HEK293 (cell line): Measurements from ENCODE around the gene TIE1.
A peak's percentile ranks its signal among the peaks of the same experiment; 100 is the strongest.

ENCODE experiments used
- CTCF ChIP-seq: fragments of 450-650 bp; formaldehyde crosslinking; IDR thresholded peaks from 2 replicates; pipeline ENCODE4 v1.5.1; 2016; ENCODE audit warnings: missing biosample characterization, missing genetic modification characterization
- KLF10 ChIP-seq: fragments of 450-650 bp; IDR thresholded peaks from 2 replicates; pipeline ENCODE4 v1.5.1; 2018; ENCODE audit warnings: missing biosample characterization, mild to moderate bottlenecking, missing genetic modification characterization
- SETDB1 ChIP-seq: IDR thresholded peaks from one replicate; pipeline ENCODE4 v1.6.1; 2017; ENCODE audit warnings: mild to moderate bottlenecking, low read length, moderate library complexity, mixed read lengths; ENCODE audit not compliant: insufficient read length
- YY1 ChIP-seq: fragments of 450-650 bp; formaldehyde crosslinking; IDR thresholded peaks from 2 replicates; pipeline ENCODE4 v1.5.1; 2018; ENCODE audit warnings: missing biosample characterization, missing genetic modification characterization
- ZBTB20 ChIP-seq: fragments of 450-650 bp; formaldehyde crosslinking; IDR thresholded peaks from 2 replicates; pipeline ENCODE4 v1.5.1; 2016; ENCODE audit warnings: missing biosample characterization, missing genetic modification characterization
- ZFP41 ChIP-seq: fragments of 450-650 bp; formaldehyde crosslinking; IDR thresholded peaks from 2 replicates; pipeline ENCODE4 v1.5.1; 2016; ENCODE audit warnings: missing biosample characterization, missing genetic modification characterization, borderline replicate concordance
- ZNF121 ChIP-seq: fragments of 450-650 bp; formaldehyde crosslinking; IDR thresholded peaks from 2 replicates; pipeline ENCODE4 v1.5.1; 2016; ENCODE audit warnings: missing biosample characterization, missing genetic modification characterization
- ZNF354C ChIP-seq: fragments of 450-650 bp; formaldehyde crosslinking; IDR thresholded peaks from 2 replicates; pipeline ENCODE4 v1.5.1; 2016; ENCODE audit warnings: missing biosample characterization, missing genetic modification characterization, low read depth, borderline replicate concordance
- ZNF529 ChIP-seq: fragments of 450-650 bp; formaldehyde crosslinking; IDR thresholded peaks from 2 replicates; pipeline ENCODE4 v1.5.1; 2017; ENCODE audit warnings: missing genetic modification characterization, missing biosample characterization; ENCODE audit not compliant: insufficient replicate concordance
- TF ChIP-seq, protein P1 (sequence below): fragments of 450-650 bp; formaldehyde crosslinking; IDR thresholded peaks from 2 replicates; pipeline ENCODE4 v1.5.1; 2016; ENCODE audit warnings: missing biosample characterization, missing genetic modification characterization, borderline replicate concordance
- TF ChIP-seq, protein P2 (sequence below): fragments of 450-650 bp; formaldehyde crosslinking; IDR thresholded peaks from 2 replicates; pipeline ENCODE4 v1.5.1; 2016; ENCODE audit warnings: missing biosample characterization, missing genetic modification characterization, borderline replicate concordance

GRCh38 chr1:43325381-43325780 lies 24.6 kb downstream of the TIE1 start:
- TF ChIP-seq ZBTB20 (tag by site-specific recombination) (no peak), KLF10 (no peak), CTCF (tag by site-specific recombination) (no peak), SETDB1 (peak; percentile 73), ZNF529 (tag by site-specific recombination) (no peak), ZFP41 (tag by site-specific recombination) (no peak), ZNF354C (tag by site-specific recombination) (no peak), ZNF121 (tag by site-specific recombination) (no peak), YY1 (tag by site-specific recombination) (no peak)
- TF ChIP-seq, protein P1, sequence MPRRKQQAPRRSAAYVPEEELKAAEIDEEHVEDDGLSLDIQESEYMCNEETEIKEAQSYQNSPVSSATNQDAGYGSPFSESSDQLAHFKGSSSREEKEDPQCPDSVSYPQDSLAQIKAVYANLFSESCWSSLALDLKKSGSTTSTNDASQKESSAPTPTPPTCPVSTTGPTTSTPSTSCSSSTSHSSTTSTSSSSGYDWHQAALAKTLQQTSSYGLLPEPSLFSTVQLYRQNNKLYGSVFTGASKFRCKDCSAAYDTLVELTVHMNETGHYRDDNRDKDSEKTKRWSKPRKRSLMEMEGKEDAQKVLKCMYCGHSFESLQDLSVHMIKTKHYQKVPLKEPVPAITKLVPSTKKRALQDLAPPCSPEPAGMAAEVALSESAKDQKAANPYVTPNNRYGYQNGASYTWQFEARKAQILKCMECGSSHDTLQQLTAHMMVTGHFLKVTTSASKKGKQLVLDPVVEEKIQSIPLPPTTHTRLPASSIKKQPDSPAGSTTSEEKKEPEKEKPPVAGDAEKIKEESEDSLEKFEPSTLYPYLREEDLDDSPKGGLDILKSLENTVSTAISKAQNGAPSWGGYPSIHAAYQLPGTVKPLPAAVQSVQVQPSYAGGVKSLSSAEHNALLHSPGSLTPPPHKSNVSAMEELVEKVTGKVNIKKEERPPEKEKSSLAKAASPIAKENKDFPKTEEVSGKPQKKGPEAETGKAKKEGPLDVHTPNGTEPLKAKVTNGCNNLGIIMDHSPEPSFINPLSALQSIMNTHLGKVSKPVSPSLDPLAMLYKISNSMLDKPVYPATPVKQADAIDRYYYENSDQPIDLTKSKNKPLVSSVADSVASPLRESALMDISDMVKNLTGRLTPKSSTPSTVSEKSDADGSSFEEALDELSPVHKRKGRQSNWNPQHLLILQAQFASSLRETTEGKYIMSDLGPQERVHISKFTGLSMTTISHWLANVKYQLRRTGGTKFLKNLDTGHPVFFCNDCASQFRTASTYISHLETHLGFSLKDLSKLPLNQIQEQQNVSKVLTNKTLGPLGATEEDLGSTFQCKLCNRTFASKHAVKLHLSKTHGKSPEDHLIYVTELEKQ: no peak
- TF ChIP-seq, protein P2, sequence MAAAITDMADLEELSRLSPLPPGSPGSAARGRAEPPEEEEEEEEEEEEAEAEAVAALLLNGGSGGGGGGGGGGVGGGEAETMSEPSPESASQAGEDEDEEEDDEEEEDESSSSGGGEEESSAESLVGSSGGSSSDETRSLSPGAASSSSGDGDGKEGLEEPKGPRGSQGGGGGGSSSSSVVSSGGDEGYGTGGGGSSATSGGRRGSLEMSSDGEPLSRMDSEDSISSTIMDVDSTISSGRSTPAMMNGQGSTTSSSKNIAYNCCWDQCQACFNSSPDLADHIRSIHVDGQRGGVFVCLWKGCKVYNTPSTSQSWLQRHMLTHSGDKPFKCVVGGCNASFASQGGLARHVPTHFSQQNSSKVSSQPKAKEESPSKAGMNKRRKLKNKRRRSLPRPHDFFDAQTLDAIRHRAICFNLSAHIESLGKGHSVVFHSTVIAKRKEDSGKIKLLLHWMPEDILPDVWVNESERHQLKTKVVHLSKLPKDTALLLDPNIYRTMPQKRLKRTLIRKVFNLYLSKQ (tag by site-specific recombination): no peak
